ENCODE measurements around the gene CPNE1. TPM values are rescaled to one million over a fixed set of nuclear protein-coding genes. Genes with fewer than 3 reads are reported as not detected.

The CPNE1 gene
- total and polyA plus RNA-seq, 2 donors from 2014 or later, result 128 to 145 TPM

DNA sequence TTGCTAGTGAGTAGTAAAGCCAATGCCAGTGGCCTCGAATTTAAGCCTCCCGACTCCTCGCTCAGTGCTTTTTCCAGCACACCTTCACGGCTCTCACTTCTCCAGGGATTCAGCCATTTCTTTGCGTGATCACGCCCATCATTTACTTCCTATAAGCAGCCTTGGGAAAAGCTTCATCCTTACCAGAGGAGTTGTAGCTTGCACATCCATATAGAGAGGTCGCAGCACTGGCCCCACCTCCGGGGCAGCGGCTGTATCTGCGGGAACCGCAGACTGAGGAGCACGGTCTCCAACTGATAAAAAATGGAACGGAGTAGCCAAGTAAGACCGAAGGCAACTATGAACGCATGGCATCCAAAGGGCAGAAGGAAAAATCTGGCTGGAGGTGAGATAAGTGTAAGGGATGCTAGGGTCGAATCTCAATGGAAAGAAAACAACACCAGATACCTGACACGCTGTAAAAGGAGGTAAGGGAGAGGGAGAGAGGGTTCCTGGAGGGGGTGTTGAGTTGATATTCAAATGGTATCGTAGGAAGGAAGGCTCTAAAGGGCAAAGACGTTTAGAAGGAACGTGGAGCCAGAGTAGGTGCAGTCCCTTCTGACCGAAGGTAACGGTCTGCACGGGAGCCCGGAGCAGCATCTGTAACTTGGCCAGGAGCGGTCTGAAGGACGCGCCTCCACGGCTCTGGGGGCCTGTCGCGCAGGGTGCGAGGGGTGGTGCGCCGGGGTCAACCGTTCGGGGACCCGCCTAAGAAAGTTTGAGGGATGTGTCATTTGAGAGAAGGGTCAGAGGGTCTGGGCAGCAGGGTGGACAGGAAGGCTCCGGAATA lies 33.8 kb upstream of the CPNE1 start:
- H3K4me3 ChIP-seq (ENCODE audit: low read length in 3 of 3), result peak overlapping the region; percentile 75 to 98 (median 96)
- H3K9me3 ChIP-seq (ENCODE audit: control insufficient read depth in 2 of 3, insufficient read depth in 1 of 3, low read length in 3 of 3), result no peaks in the 10 kb centered on the region
- H3K4me1 ChIP-seq (ENCODE audit: control insufficient read depth in 2 of 3, insufficient read depth in 2 of 3, low read depth in 1 of 3, low read length in 3 of 3), result peaks cover 2 to 18% (median 15%) of the 10 kb centered on the region in 3 donors
- FAIRE-seq, result no peak
- peak overlapping the region; percentile 56 to 84 (median 74) for H3K9ac ChIP-seq (ENCODE audit: low read length in 3 of 3)
- DNase-seq, result peak in 3 of 5 donors; percentile 21 to 76 (median 48)
- peak overlapping the region; percentile 75 to 78 for H3K27ac ChIP-seq (ENCODE audit: low read depth in 2 of 2, low read length in 2 of 2)
- H3K27me3 ChIP-seq (ENCODE audit: control insufficient read depth, insufficient read depth, low read length), result no peaks in the 10 kb centered on the region
- TF ChIP-seq CTCF (IDR thresholded peaks at IDR 0.05; ENCODE audit: borderline replicate concordance, extremely low read depth, insufficient read depth), result no peak
- peaks cover 0 to 17% (median 15%) of the 10 kb centered on the region in 3 donors for H3K36me3 ChIP-seq (ENCODE audit: control insufficient read depth in 2 of 3, insufficient read depth in 3 of 3, low read length in 3 of 3)
- intact Hi-C loops (cut with DNase I), result no loop called here

- Histone ChIP-seq H3K9me3 (ENCODE audit: control insufficient read depth in 2 of 3, insufficient read depth in 1 of 3, low read length in 3 of 3) (no peaks in the 10 kb centered on the region), H3K27me3 (ENCODE audit: control insufficient read depth, insufficient read depth, low read length) (no peaks in the 10 kb centered on the region), H3K36me3 (ENCODE audit: control insufficient read depth in 2 of 3, insufficient read depth in 3 of 3, low read length in 3 of 3) (peaks cover 0 to 14% (median 12%) of the 10 kb centered on the region in 3 donors), H3K4me3 (ENCODE audit: low read length in 3 of 3) (peak overlapping the region in 2 of 3 donors; percentile 96 to 98), H3K9ac (ENCODE audit: low read length in 3 of 3) (peak overlapping the region in 1 of 3 donors; percentile 33), H3K27ac (ENCODE audit: low read depth in 2 of 2, low read length in 2 of 2) (no peak overlapping the region), H3K4me1 (ENCODE audit: control insufficient read depth in 2 of 3, insufficient read depth in 2 of 3, low read depth in 1 of 3, low read length in 3 of 3) (peaks cover 2 to 18% (median 15%) of the 10 kb centered on the region in 3 donors)
- intact Hi-C loops (cut with DNase I), result no loop called here
- DNase-seq (no peak), FAIRE-seq (no peak)
- no peak for TF ChIP-seq CTCF (IDR thresholded peaks at IDR 0.05; ENCODE audit: borderline replicate concordance, extremely low read depth, insufficient read depth)
Measured at GRCh38 chr20:35697696-35698297, 33.1 kb upstream of the CPNE1 start.

DNA sequence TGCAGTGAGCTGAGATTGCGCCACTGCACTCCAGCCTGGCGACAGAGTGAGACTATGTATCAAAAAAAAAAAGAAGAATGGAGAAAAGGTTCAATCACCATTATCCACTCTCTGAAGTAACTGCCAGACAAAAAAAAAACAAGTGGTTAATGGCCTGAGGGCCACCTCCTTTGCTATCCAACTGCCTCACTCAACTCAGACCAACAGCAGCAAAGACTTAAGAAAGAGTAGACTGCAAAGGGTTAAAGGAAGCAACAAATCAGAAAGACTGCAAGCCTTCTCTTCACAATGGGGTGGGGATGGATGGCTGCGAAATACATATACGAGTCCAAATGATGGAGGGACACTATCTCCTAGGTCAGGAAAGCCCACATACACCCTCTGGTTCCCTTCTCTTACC lies 31.3 kb upstream of the CPNE1 start:
- Histone ChIP-seq H3K27ac (ENCODE audit: low read depth in 2 of 2, low read length in 2 of 2) (no peak overlapping the region), H3K4me3 (ENCODE audit: low read length in 3 of 3) (no peak overlapping the region), H3K27me3 (ENCODE audit: control insufficient read depth, insufficient read depth, low read length) (no peaks in the 10 kb centered on the region), H3K9ac (ENCODE audit: low read length in 3 of 3) (no peak overlapping the region), H3K4me1 (ENCODE audit: control insufficient read depth in 2 of 3, insufficient read depth in 2 of 3, low read depth in 1 of 3, low read length in 3 of 3) (peaks cover 2 to 18% (median 15%) of the 10 kb centered on the region in 3 donors), H3K36me3 (ENCODE audit: control insufficient read depth in 2 of 3, insufficient read depth in 3 of 3, low read length in 3 of 3) (peaks cover 0 to 8% (median 5%) of the 10 kb centered on the region in 3 donors), H3K9me3 (ENCODE audit: control insufficient read depth in 2 of 3, insufficient read depth in 1 of 3, low read length in 3 of 3) (no peaks in the 10 kb centered on the region)
- intact Hi-C loops (cut with DNase I), result no loop called here
- FAIRE-seq, result no peak
- no peak for TF ChIP-seq CTCF (IDR thresholded peaks at IDR 0.05; ENCODE audit: borderline replicate concordance, extremely low read depth, insufficient read depth)
- no peak for DNase-seq

Data from kidney (tissue), 14 donors.